NCI-H2196 (cell line): ENCODE results near the gene FUT2.
A peak's percentile ranks its signal among the peaks of the same experiment; 100 is the strongest.

Source experiments
- DNase-seq: peaks from one replicate; lab custom pipeline; 2025; ENCODE audit not compliant: unreplicated experiment; lab: John Stamatoyannopoulos, UW

Gene FUT2

DNA sequence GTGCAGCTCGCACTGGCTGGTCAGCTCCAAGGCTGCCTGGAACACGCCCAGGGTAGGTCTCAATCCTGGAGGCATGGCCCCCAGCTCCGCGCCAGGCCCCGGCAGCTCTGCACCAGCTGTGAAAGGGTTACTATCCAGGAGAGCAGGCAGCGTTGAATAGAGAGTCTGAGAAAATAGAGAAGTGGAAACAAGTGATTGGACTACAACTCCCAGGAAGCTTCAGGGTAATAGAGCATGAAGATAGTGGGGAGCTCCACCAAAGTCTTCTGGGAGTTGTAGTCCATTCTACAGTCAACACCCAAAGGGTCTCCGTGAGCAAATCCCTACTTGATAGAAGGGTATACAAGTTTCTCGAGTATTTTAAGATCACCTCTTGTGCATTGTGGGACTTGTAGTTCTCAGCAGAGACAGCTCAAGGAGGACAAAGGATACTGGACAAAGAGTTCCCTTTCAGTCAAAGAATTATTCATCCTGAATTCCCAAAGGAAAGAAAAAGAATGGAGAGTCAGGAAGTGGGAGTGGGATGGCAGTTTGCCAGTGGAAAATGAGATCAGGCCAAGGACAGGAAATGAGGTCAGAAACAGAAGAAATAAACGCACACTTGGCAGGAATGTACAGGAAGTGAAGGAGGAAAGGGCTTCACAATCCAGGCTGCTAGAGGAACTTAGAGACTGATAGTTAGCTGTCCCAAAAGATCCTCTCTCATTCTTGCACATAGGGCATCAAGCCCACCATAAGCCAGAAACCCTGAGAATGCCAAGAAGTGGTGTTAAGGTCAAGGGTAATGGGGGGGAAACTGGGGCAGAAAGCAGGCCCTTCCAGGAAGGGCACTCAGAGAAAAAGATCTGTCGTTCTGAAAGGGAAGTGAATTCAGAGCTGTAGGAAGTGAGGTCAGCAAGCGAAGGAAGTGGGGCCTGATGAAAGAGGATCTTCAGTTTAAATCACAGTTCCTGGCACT lies 29.3 kb downstream of the FUT2 start:
- DNase-seq = peak; percentile 74

GRCh38 chr19:48726556-48726955 lies 30.8 kb downstream of the FUT2 start:
- no peak for DNase-seq

DNA sequence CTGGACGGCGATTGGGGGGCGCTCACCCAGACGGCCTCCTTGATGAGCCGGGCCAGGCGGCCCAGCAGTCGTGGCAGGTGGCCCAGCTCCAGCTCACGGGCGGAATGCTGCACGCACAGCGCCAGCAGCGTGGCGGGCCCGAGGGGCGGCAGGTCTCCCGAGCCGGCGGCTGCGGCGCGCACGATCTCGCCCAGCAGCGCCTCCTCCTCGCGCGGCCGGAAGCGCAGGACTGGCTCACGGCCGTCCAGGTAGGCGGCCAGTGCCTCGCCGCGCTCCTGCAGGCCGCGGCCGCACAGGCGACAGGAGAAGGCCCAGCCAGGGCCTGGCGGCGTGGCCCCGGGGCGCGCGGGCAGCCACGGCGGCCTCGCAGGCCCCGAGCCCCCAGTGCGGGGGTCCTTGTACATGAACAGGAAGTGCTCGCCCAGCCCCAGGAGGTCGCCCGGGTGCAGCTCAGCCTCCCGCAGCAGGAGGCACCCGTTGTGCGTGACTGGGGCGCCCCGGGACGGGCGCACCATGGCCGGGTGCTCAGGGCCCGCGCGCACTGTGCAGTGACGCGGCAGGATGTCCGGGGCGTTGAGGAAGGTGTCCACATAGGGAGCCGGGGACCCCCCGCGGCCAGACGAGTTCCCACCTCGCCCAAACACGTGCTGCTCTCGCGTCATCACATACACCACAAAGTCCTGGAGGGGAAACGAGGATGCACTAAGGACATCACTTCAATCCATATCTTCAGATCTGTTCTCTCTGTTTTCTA lies 33.3 kb downstream of the FUT2 start:
- DNase-seq = no peak

DNA sequence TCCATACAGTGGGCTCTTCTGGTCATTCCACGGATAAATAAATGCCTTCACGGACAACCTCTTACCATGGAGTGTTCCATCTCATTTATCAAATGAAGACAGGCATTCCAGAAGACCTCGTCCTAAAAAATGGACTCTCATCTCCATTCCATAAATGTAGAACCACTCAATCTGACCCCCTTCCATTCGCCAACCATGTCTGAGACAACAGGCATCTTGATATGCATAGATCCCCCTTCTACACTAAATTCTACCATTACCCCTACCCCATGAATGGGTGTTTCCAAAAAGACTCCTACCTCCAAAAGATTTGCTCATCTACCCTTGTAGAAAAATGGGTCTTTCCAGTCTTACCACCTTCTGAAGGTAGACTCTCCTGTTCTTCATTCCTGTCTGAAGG lies 35.7 kb downstream of the FUT2 start:
- DNase-seq = no peak

- DNase-seq = no peak
Observed at GRCh38 chr19:48734625-48735024, 38.9 kb downstream of the FUT2 start.

DNA sequence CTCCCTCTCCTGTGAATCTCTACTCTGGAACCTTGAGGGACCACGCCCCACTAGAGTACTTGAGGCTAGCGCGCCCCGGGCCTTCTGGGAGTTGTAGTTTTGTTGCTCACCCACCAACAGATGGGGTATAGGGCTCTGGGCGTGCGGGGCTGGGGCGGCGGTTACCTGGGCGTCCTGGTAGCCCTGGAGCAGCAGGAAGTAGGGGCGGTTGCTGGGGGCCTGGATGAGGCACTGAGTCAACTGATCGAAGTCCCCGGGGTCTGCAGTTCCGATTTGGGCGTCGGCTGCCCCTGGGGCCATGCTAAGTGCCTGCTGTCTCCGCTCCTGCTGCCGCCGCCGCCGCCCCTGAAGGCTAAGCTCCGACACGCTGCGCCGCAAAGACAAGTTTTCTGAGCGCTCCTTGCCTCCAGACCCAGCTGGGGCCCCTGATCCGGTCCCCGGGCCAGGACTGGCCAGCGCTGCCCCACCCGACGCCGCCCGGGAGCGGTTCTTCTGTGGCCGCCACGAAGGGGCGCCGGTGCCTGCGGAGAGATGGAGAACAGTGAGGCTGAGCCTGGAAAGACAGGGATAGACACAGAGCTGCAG lies 39.4 kb downstream of the FUT2 start:
- DNase-seq = no peak

DNA sequence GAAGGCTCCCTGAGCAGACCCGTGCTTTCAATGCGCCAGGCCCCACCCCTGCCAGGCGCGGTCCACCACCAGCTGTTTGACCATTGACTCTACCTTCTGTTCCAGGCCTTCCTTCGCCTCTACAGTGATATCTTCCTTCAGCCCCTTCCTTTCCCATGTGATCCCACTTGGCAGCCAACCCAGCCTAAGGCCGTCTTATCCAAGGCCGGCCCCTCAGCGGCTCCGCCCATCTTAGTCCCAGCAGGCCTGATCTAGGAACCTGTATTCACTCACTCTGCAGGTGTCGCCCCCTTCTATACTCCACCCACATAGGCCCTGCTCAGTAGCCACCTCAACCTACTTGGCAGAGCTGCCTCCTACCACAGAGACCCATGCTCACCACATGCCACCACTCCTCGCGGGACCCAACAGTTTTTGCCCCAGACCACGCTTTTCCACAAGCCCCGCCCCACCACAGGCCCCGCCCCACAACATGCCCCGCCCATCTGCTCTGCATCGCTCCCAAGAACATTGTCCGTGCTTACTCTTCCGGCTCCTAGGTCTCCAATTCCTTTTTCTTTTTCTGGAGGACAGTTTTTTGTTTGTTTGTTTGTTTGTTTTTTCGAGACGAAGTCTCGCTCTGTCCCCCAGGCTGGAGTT lies 41.7 kb downstream of the FUT2 start:
- peak; percentile 47 for DNase-seq

- peak; percentile 95 for DNase-seq
Observed at GRCh38 chr19:48738557-48739403, 43.0 kb downstream of the FUT2 start.

DNA sequence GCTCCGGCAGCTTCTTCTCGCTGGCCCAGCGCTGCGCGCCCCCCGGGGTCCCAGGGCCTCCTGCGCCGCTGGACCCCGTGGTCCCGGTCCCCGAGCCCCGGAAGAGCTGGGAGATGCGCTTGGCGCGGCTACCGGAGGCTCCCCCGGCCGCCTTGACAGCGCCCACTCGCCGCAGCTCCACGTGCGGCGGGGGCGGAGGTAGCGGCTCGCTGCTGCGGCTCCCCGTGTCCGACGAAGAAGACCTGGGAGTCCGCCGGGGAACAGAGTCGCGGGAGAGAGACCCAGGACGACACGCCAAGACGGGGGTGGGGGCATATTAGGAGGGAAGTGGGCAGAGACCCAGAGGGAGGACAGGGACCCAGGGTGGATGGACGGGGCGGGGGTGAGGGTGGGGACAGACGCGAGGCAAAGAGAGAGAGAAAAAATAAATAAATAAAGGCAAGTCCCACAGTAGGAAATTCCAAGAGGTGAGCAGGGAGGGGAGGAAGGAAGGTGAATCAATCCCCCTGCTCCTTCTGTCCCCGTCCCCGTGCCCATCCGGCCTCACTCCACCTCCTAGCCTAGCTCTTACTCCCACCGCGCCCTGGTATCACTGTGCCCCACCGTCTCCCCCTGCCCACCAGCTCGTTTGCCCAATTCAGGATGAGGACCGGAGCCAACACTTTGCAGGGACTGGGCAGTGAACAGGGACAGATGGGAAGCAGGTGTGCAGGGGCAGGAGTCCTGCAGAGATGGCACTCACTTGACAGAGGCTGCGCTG lies 43.8 kb downstream of the FUT2 start:
- no peak for DNase-seq

DNA sequence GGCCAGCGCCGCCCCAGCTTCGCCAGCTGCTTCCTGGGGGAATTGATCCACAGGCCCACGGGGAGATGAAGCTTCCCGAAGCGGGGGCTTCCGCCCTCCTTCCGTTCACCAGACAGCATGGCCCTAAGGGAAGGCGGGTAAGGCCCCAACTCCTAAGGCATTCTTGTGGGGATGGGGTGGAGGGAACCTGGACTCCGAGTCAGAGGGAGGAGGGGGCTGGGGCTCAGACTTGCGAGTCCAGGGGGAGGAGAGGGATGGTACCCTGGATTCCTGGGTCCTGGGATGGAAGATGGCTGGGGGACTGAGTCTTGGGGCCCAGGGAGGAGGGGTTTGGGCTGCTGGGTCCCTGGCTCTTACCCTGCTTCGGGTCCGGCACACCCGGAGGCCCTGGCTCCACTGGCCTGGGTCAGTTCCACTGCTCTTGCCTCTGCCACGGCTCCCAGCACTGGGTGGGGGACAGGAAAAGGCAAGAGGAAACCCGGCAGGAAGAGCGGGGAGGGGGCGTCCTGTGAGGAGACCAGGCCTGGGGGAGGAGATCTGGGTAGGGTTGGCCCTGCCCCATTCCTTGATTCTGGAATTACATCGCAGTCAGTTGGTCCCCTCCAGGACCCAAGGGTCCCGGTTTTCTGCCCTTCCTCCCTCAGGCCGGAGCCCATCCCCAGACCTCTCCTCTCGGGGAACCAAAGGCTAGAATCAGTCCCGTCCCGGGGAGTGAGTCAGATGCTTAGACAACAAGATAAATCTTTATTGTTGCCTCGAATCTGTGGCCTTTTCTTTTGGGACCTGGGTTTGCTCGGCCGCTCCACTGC lies 44.6 kb downstream of the FUT2 start, which contains the start of gene RASIP1:
RASIP1 (minus strand) TSS at position 447 of the 809 bp plus-strand sequence; CDS start at position 119, 328 bp downstream.
- no peak for DNase-seq

DNA sequence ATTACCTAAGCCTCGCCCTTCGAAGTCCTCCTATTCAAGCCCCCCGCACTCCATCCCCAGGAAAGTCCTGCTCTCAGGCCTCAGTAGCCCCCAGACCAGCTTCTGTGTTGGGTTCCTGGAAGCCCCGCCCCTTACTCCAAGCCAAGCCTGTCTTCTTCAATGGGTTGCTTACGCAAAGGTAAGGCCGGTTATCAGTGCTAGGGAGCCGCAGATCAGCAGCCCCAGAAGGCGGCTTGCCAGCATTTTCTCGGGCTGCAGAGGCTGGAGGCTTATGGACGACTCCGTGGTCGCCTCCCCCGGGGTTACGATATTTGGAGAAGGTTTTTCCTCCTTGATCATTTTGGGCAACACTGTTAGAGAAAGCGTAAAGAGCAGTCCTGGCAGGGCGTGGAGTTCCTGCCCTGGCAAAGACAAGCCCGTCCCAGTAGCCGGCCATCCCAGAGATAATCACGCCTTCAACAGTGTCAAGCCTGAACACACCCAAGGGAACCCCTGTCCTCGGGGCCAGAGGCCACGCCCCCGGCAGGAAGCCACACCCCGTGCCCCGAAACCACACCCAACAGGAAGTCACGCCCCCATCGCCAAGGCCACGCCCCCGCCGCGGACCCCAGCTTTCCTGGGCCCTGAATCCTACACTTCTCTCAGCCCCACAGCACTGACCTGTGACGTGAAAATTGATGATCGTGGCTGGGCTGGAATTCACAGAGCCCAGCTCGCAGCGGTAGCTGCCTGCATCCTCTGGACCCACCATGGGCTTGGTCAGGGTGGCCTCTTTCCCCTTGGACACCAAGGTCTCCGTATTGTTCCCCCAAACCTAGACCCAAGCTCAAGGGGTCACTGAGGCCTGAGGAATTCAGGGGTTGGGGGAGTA lies 45.6 kb downstream of the FUT2 start:
- DNase-seq = peak; percentile 36

DNA sequence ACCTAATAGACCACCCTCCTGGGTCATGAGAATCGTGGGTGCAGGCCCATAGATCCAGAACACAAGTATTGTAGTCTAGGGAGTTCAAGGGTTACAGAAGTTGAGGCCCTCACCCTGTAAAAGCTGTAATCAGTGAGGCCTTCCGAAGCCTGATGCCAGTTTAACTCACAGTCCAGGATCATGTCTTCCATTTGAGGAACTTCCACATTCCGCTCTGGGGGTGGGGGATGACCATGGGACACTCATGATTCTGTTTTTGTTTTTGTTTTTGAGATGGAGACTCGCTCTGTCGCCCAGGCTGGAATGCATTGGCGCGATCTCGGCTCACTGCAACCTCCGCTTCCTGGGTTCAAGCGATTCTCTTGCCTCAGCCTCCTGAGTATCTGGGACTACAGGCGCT lies 46.3 kb downstream of the FUT2 start:
- no peak for DNase-seq

- DNase-seq = peak; percentile 80
Observed at GRCh38 chr19:48745208-48745995, 49.6 kb downstream of the FUT2 start.

GRCh38 chr19:48746110-48746509 lies 50.3 kb downstream of the FUT2 start:
- DNase-seq = no peak

- DNase-seq = no peak
Observed at GRCh38 chr19:48746738-48747575, 51.2 kb downstream of the FUT2 start, which contains the start of gene IZUMO1. TSS of gene IZUMO1 (minus strand) at chr19:48746909. CDS start at chr19:48745859, 1,050 bp downstream.
